Fibroblast of pulmonary artery (primary cell): ENCODE data around the gene PHF23.
"Not testable (repeated sequence)": the region's sequence is repeated elsewhere in the genome, so short reads cannot be mapped to it uniquely, and the experiment has no call there.

Experiments used
- DNase-seq: peaks from one replicate; pipeline ENCODE4 v3.0.0-alpha.2; 2010; ENCODE audit warnings: low read depth
- H3K4me3 ChIP-seq: replicated peaks from 2 replicates; pipeline ENCODE4 v1.5.1; 2011; ENCODE audit warnings: low read depth, mild to moderate bottlenecking, control low read depth, low read length, moderate library complexity
- CTCF ChIP-seq: IDR thresholded peaks from 2 replicates; pipeline ENCODE4 v1.5.1; 2011; ENCODE audit warnings: mild to moderate bottlenecking, control low read depth, low read length, inconsistent platforms; ENCODE audit errors: missing control alignments

The PHF23 gene

GRCh38 chr17:7249830-7250229 is 10.6 kb upstream of the PHF23 start:
- DNase-seq: no peak
- H3K4me3 ChIP-seq: peak overlapping the region; percentile 73
- no peak for TF ChIP-seq CTCF

- no peak overlapping the region for H3K4me3 ChIP-seq
- DNase-seq: no peak
- no peak for TF ChIP-seq CTCF
These were observed 10.0 kb upstream of the PHF23 start for GRCh38 chr17:7249214-7249613.

GRCh38 chr17:7248796-7249195 is 9.5 kb upstream of the PHF23 start:
- no peak for TF ChIP-seq CTCF
- DNase-seq: no peak
- H3K4me3 ChIP-seq: no peak overlapping the region

GRCh38 chr17:7246779-7247178 is 7.5 kb upstream of the PHF23 start:
- no peak for TF ChIP-seq CTCF
- no peak for DNase-seq
- no peak overlapping the region for H3K4me3 ChIP-seq

- not testable (repeated sequence) for H3K4me3 ChIP-seq, DNase-seq
These were observed 4.6 kb upstream of the PHF23 start for GRCh38 chr17:7243838-7244237.

GRCh38 chr17:7243453-7243729 is 4.1 kb upstream of the PHF23 start:
- TF ChIP-seq CTCF: no peak
- DNase-seq: no peak
- peak overlapping the region; percentile 81 for H3K4me3 ChIP-seq

- TF ChIP-seq CTCF: no peak
- DNase-seq: peak; percentile 97
- H3K4me3 ChIP-seq: peak overlapping the region; percentile 81
These were observed 3.6 kb upstream of the PHF23 start for GRCh38 chr17:7242717-7243452.
